Calu3 (cell line): Measurements from ENCODE around the gene FGFRL1. TPM values are rescaled to one million over a fixed set of nuclear protein-coding genes. Genes with fewer than 3 reads are reported as not detected.

Experiments
- BruUV-seq: library from RNA; stranded (reverse); fragments of 400-500 nt; replicated peaks from 2 replicates; lab custom pipeline; 2021; lab: Mats Ljungman, UMichigan
- CTCF ChIA-PET: fragments of 300-600 bp; sonication (Branson Sonifier 250); formaldehyde crosslinking; loops from one replicate; lab custom pipeline; 2022; ENCODE audit warnings: antibody characterized with exemption; lab: Charles Lee
- DNase-seq: peaks from one replicate; pipeline ENCODE4 v3.0.0; 2022
- H3K27ac Mint-ChIP-seq: one replicate; pipeline ENCODE4 v1.8.0; 2022; ENCODE audit warnings: mixed read lengths; ENCODE audit not compliant: unreplicated experiment
- H3K27me3 Mint-ChIP-seq: one replicate; pipeline ENCODE4 v1.8.0; 2022; ENCODE audit warnings: mixed read lengths; ENCODE audit not compliant: unreplicated experiment
- H3K36me3 Mint-ChIP-seq: one replicate; pipeline ENCODE4 v1.8.0; 2022; ENCODE audit warnings: mild to moderate bottlenecking, moderate library complexity, mixed read lengths; ENCODE audit not compliant: insufficient read depth, unreplicated experiment
- H3K4me1 Mint-ChIP-seq: one replicate; pipeline ENCODE4 v1.8.0; 2022; ENCODE audit warnings: mild to moderate bottlenecking, low read depth, mixed read lengths; ENCODE audit not compliant: unreplicated experiment
- H3K4me3 Mint-ChIP-seq: one replicate; pipeline ENCODE4 v1.8.0; 2022; ENCODE audit warnings: mild to moderate bottlenecking, low read depth, moderate library complexity, mixed read lengths; ENCODE audit not compliant: unreplicated experiment
- H3K9me3 Mint-ChIP-seq: one replicate; pipeline ENCODE4 v1.8.0; 2022; ENCODE audit warnings: low read depth, mixed read lengths; ENCODE audit not compliant: unreplicated experiment
- intact Hi-C: fragments of 100-400 bp; cut with micrococcal nuclease; formaldehyde crosslinking; loops from one replicate; pipeline ENCODE4 v1.10.0; 2022; ENCODE audit not compliant: unreplicated experiment
- total RNA-seq: library from RNA; stranded (reverse); gene quantifications from 2 replicates; pipeline ENCODE4 v1.2.3, GENCODE V29; 2022
- TF ChIP-seq, protein P1 (sequence below): fragments of 200-600 bp; IDR thresholded peaks from one replicate; pipeline ENCODE4 v1.8.0; 2022; ENCODE audit warnings: antibody characterized with exemption; ENCODE audit not compliant: unreplicated experiment

FGFRL1 gene
- total RNA-seq, 1 experiment from 2014 or later: 43.2 TPM

DNA sequence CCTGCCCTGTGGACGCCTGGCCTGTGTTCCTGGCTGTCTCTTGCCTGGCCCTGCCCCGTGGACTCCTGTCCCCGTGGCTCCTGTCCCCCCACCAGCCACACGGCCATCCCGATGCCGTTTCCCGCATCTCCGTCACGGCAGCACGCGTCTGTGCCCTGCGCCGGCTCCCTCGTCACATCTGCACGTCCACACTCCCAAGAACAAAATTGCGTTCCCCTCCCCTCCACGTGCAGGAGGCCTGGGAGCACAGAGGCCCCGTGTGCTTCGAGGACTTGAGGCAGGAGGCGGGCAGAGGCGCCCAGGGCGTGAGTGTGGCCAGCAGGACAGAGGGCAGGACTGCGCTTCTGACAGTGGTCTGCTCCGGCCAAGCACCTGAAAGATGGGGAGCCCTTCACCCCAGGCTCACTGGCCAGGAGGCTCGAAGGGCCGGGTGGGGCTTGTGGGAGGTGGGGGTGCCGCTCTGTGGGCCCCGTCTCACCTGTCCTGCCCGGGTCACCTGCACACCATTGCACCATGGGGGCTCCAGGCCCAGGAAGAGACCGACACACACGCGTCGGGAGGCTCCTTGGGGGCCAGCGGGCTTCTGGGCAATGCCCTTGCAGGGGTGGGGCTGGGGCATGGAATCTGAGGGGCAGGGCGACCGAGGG, 17.3 kb downstream of the FGFRL1 start:
- no peak for DNase-seq
- Mint-ChIP-seq H3K27ac (no peak overlapping the region), H3K4me1 (no peaks in the 10 kb centered on the region), H3K9me3 (no peaks in the 10 kb centered on the region), H3K36me3 (peaks cover 30% of the 10 kb centered on the region), H3K4me3 (no peak overlapping the region), H3K27me3 (no peaks in the 10 kb centered on the region)
- CTCF ChIA-PET: no interaction called here
- intact Hi-C loops: no loop called here
- TF ChIP-seq, protein P1, sequence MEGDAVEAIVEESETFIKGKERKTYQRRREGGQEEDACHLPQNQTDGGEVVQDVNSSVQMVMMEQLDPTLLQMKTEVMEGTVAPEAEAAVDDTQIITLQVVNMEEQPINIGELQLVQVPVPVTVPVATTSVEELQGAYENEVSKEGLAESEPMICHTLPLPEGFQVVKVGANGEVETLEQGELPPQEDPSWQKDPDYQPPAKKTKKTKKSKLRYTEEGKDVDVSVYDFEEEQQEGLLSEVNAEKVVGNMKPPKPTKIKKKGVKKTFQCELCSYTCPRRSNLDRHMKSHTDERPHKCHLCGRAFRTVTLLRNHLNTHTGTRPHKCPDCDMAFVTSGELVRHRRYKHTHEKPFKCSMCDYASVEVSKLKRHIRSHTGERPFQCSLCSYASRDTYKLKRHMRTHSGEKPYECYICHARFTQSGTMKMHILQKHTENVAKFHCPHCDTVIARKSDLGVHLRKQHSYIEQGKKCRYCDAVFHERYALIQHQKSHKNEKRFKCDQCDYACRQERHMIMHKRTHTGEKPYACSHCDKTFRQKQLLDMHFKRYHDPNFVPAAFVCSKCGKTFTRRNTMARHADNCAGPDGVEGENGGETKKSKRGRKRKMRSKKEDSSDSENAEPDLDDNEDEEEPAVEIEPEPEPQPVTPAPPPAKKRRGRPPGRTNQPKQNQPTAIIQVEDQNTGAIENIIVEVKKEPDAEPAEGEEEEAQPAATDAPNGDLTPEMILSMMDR: no peak
- no TSS peak for BruUV-seq

DNA sequence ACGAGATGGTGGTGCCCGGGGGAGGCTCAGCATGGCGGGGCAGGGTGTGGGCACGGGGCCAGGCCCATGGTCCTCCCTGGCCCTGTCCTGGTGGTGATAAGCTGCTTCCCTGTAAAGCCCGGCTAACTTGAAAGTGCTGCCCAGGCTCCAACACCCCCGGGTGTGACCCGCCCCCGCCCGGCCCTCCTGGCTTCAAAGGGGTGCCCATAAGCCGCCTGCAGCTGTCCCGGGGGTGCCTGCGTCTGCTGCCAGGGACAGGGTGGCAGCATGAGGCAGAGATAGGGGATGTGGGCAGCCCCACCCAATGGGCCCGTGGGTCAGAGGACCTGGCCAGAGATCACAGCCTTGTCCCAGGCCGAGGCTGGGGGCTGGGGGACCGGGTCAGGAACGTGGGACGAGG, 18.1 kb downstream of the FGFRL1 start:
- intact Hi-C loops: no loop called here
- peaks cover 30% of the 10 kb centered on the region for H3K36me3 Mint-ChIP-seq
- CTCF ChIA-PET: no interaction called here
- H3K9me3 Mint-ChIP-seq: no peaks in the 10 kb centered on the region
- DNase-seq: no peak
- H3K4me1 Mint-ChIP-seq: no peaks in the 10 kb centered on the region
- H3K27me3 Mint-ChIP-seq: no peaks in the 10 kb centered on the region
- H3K27ac Mint-ChIP-seq: no peak overlapping the region
- TF ChIP-seq, protein P1: no peak
- H3K4me3 Mint-ChIP-seq: no peak overlapping the region
- no TSS peak for BruUV-seq

DNA sequence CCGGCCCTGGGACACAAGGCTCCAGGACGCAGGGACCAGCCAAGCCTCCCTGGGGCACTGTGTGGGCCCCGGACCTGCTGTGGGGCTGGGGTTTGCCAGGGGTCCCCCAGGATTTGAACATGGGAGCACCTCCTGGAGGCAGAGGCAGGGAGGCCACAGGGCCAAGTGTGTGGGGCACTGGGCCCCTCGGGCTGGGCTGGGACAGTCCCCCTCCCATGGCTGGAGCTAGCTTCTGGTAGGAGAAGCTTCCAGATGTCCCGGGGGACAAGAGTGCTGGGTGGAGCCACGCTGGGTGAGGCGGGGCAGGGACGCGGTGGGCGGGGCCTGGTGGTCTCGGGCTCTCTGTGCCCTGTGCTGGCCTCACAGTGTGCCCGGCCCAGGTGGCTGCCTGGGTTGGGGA, 18.6 kb downstream of the FGFRL1 start:
- no peak for DNase-seq
- H3K27me3 Mint-ChIP-seq: no peaks in the 10 kb centered on the region
- no TSS peak for BruUV-seq
- no peaks in the 10 kb centered on the region for H3K9me3 Mint-ChIP-seq
- H3K36me3 Mint-ChIP-seq: peaks cover 25% of the 10 kb centered on the region
- TF ChIP-seq, protein P1: no peak
- no peak overlapping the region for H3K4me3 Mint-ChIP-seq
- no peak overlapping the region for H3K27ac Mint-ChIP-seq
- CTCF ChIA-PET: no interaction called here
- H3K4me1 Mint-ChIP-seq: no peaks in the 10 kb centered on the region
- intact Hi-C loops: no loop called here

DNA sequence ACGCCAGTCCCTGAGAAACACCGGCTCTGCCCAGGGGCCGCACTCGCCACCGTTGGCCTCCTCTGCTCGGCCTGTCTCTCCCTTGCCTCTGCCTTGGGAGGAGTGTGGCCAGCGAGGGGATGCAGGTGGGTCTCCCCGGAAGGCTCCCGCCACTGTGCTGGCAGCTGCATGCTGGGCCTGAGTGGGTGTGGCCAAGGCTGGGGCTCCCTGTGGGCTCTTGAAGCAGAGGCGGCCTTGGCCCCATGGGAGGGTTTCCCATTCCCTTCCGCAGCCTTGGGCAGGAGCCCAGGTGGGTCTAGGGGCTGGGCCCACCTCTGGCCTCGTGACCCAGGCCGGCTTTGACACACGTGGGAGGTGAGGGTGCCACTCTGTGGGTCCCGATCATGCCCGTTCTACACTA, 19.1 kb downstream of the FGFRL1 start:
- H3K27ac Mint-ChIP-seq: no peak overlapping the region
- intact Hi-C loops: no loop called here
- BruUV-seq: no TSS peak
- no peak overlapping the region for H3K4me3 Mint-ChIP-seq
- TF ChIP-seq, protein P1: no peak
- H3K9me3 Mint-ChIP-seq: no peaks in the 10 kb centered on the region
- H3K27me3 Mint-ChIP-seq: no peaks in the 10 kb centered on the region
- no peaks in the 10 kb centered on the region for H3K4me1 Mint-ChIP-seq
- H3K36me3 Mint-ChIP-seq: peaks cover 21% of the 10 kb centered on the region
- no peak for DNase-seq
- CTCF ChIA-PET: no interaction called here
